CD8-positive, alpha-beta memory T cell (primary cell): ENCODE results near the gene KCNIP1. TPM values are rescaled to one million over a fixed set of nuclear protein-coding genes. Genes with fewer than 3 reads are reported as not detected.

ENCODE experiments used
- CTCF ChIA-PET: fragments of 350-600 bp; sonication (Branson Sonifier 250); formaldehyde crosslinking; loops from one replicate; lab custom pipeline; 2021; ENCODE audit warnings: antibody characterized with exemption; lab: Charles Lee
- POLR2A ChIA-PET: fragments of 350-600 bp; sonication (Branson Sonifier 250); formaldehyde crosslinking; loops from one replicate; lab custom pipeline; 2021; ENCODE audit warnings: antibody characterized with exemption; lab: Charles Lee
- DNase-seq, 5 donors: peaks; one replicate each; pipeline versions ENCODE4 v3.0.0 to v3.0.0-alpha.2; 2020 to 2022; ENCODE audit warnings: mixed read lengths in 1 of 5
- H3K27ac ChIP-seq: one replicate; pipeline ENCODE4 v1.7.0; 2013; ENCODE audit warnings: low read depth, mild to moderate bottlenecking, low read length, moderate library complexity
- H3K27me3 ChIP-seq: 2 replicates; pipeline ENCODE4 v1.7.0; 2013; ENCODE audit warnings: low read length, mild to moderate bottlenecking; ENCODE audit not compliant: insufficient read depth, poor library complexity, severe bottlenecking
- H3K36me3 ChIP-seq: 2 replicates; pipeline ENCODE4 v1.7.0; 2013; ENCODE audit warnings: mild to moderate bottlenecking, low read length, moderate library complexity; ENCODE audit not compliant: insufficient read depth
- H3K4me1 ChIP-seq: 2 replicates; pipeline ENCODE4 v1.7.0; 2013; ENCODE audit warnings: mild to moderate bottlenecking, low read length, moderate library complexity; ENCODE audit not compliant: insufficient read depth
- H3K4me3 ChIP-seq: 2 replicates; pipeline ENCODE4 v1.7.0; 2013; ENCODE audit warnings: mild to moderate bottlenecking, low read length
- H3K9me3 ChIP-seq: 2 replicates; pipeline ENCODE4 v1.7.0; 2013; ENCODE audit warnings: mild to moderate bottlenecking, low read length
- H3K27ac Mint-ChIP-seq, 8 donors: one replicate each; pipeline ENCODE4 v1.8.0; 2020 to 2021; ENCODE audit warnings: mixed read lengths in 8 of 8, mild to moderate bottlenecking in 6 of 8, inconsistent platforms in 3 of 8, moderate library complexity in 3 of 8
- H3K27me3 Mint-ChIP-seq, 2 donors: one replicate each; pipeline ENCODE4 v1.8.0; 2020 to 2021; ENCODE audit warnings: mixed read lengths in 2 of 2, mild to moderate bottlenecking in 1 of 2, moderate library complexity in 1 of 2
- H3K36me3 Mint-ChIP-seq, 3 donors: one replicate each; pipeline ENCODE4 v1.8.0; 2020 to 2021; ENCODE audit warnings: mixed read lengths in 3 of 3, inconsistent platforms in 1 of 3, mild to moderate bottlenecking in 1 of 3
- H3K4me1 Mint-ChIP-seq, 3 donors: one replicate each; pipeline ENCODE4 v1.8.0; 2020 to 2021; ENCODE audit warnings: mixed read lengths in 3 of 3, inconsistent platforms in 1 of 3, mild to moderate bottlenecking in 1 of 3
- H3K4me3 Mint-ChIP-seq, 7 donors: one replicate each; pipeline ENCODE4 v1.8.0; 2020 to 2021; ENCODE audit warnings: mixed read lengths in 7 of 7, mild to moderate bottlenecking in 6 of 7, moderate library complexity in 4 of 7, inconsistent platforms in 2 of 7
- H3K9me3 Mint-ChIP-seq, 5 donors: one replicate each; pipeline ENCODE4 v1.8.0; 2020 to 2022; ENCODE audit warnings: mixed read lengths in 5 of 5, mild to moderate bottlenecking in 3 of 5, moderate library complexity in 2 of 5, inconsistent platforms in 1 of 5
- polyA plus RNA-seq: library from polyadenylated mRNA; unstranded; fragments of 300-500 nt; fragmentation: Illumina TruSeq; gene quantifications from one replicate; pipeline ENCODE4 v1.2.3, GENCODE V29; 2021
- total RNA-seq, 2 experiments: library from RNA; stranded (reverse); gene quantifications; one replicate each; pipeline ENCODE4 v1.2.3, GENCODE V29; 2021

Gene KCNIP1
- total and polyA plus RNA-seq, 3 experiments from 2014 or later: not detected

GRCh38 chr5:170525470-170526211 lies 21.8 kb downstream of the KCNIP1 start:
- H3K36me3 Mint-ChIP-seq: no peaks in the 10 kb centered on the region
- H3K9me3 Mint-ChIP-seq: no peaks in the 10 kb centered on the region
- Histone ChIP-seq H3K9me3 (no peaks in the 10 kb centered on the region), H3K27me3 (no peaks in the 10 kb centered on the region), H3K27ac (no peak overlapping the region), H3K36me3 (no peaks in the 10 kb centered on the region), H3K4me1 (no peaks in the 10 kb centered on the region), H3K4me3 (no peak overlapping the region)
- no peak overlapping the region for H3K4me3 Mint-ChIP-seq
- DNase-seq: no peak
- CTCF ChIA-PET: no interaction called here
- POLR2A ChIA-PET: no interaction called here
- H3K27ac Mint-ChIP-seq: no peak overlapping the region
- peaks cover 4 to 33% of the 10 kb centered on the region in 2 donors for H3K27me3 Mint-ChIP-seq
- H3K4me1 Mint-ChIP-seq: no peaks in the 10 kb centered on the region

GRCh38 chr5:170527991-170528390 lies 24.2 kb downstream of the KCNIP1 start:
- no peak overlapping the region for H3K27ac ChIP-seq
- no peak overlapping the region for H3K4me3 Mint-ChIP-seq

GRCh38 chr5:170528976-170529375 lies 25.2 kb downstream of the KCNIP1 start:
- no peaks in the 10 kb centered on the region for H3K4me1 ChIP-seq
- DNase-seq: no peak
- H3K9me3 ChIP-seq: no peaks in the 10 kb centered on the region
- H3K4me3 ChIP-seq: no peak overlapping the region
- H3K9me3 Mint-ChIP-seq: no peaks in the 10 kb centered on the region
- CTCF ChIA-PET: interaction anchor here (1.4 kb wide), 1 partner anchor 17 kb away, joined by 3 read pairs; no protein-coding TSS in a partner anchor
- H3K27me3 Mint-ChIP-seq: peaks cover 0 to 48% of the 10 kb centered on the region in 2 donors
- H3K27me3 ChIP-seq: no peaks in the 10 kb centered on the region
- POLR2A ChIA-PET: no interaction called here
- no peaks in the 10 kb centered on the region for H3K36me3 ChIP-seq
- H3K4me3 Mint-ChIP-seq: no peak overlapping the region
- H3K4me1 Mint-ChIP-seq: no peaks in the 10 kb centered on the region
- no peak overlapping the region for H3K27ac Mint-ChIP-seq
- H3K36me3 Mint-ChIP-seq: no peaks in the 10 kb centered on the region
- H3K27ac ChIP-seq: no peak overlapping the region

More at GRCh38 chr5:170527991-170528390, 24.2 kb downstream of the KCNIP1 start:
- peaks cover 0 to 53% of the 10 kb centered on the region in 2 donors for H3K27me3 Mint-ChIP-seq
- ChIA-PET CTCF (no interaction called here), POLR2A (no interaction called here)
- no peak overlapping the region for H3K27ac Mint-ChIP-seq
- no peaks in the 10 kb centered on the region for H3K36me3 ChIP-seq
- no peak for DNase-seq
- H3K9me3 ChIP-seq: no peaks in the 10 kb centered on the region
- H3K4me3 ChIP-seq: no peak overlapping the region
- no peaks in the 10 kb centered on the region for H3K36me3 Mint-ChIP-seq
- no peaks in the 10 kb centered on the region for H3K4me1 Mint-ChIP-seq
- H3K27me3 ChIP-seq: no peaks in the 10 kb centered on the region
- H3K9me3 Mint-ChIP-seq: no peaks in the 10 kb centered on the region
- no peaks in the 10 kb centered on the region for H3K4me1 ChIP-seq

GRCh38 chr5:170532935-170533334 lies 29.1 kb downstream of the KCNIP1 start:
- Histone ChIP-seq H3K27ac (no peak overlapping the region), H3K9me3 (no peaks in the 10 kb centered on the region), H3K36me3 (no peaks in the 10 kb centered on the region), H3K27me3 (no peaks in the 10 kb centered on the region), H3K4me1 (no peaks in the 10 kb centered on the region), H3K4me3 (no peak overlapping the region)
- CTCF ChIA-PET: interaction anchor here (0.6 kb wide), 1 partner anchor 105 kb away, joined by 3 read pairs; no protein-coding TSS in a partner anchor
- no peaks in the 10 kb centered on the region for H3K9me3 Mint-ChIP-seq
- H3K27me3 Mint-ChIP-seq: peaks cover 5 to 39% of the 10 kb centered on the region in 2 donors
- no peaks in the 10 kb centered on the region for H3K36me3 Mint-ChIP-seq
- POLR2A ChIA-PET: no interaction called here
- no peaks in the 10 kb centered on the region for H3K4me1 Mint-ChIP-seq
- H3K27ac Mint-ChIP-seq: no peak overlapping the region
- no peak for DNase-seq
- H3K4me3 Mint-ChIP-seq: no peak overlapping the region

GRCh38 chr5:170533383-170533782 lies 29.6 kb downstream of the KCNIP1 start:
- Mint-ChIP-seq H3K9me3 (no peaks in the 10 kb centered on the region), H3K27ac (no peak overlapping the region), H3K36me3 (no peaks in the 10 kb centered on the region), H3K27me3 (peaks cover 5 to 37% of the 10 kb centered on the region in 2 donors), H3K4me3 (no peak overlapping the region), H3K4me1 (no peaks in the 10 kb centered on the region)
- Histone ChIP-seq H3K36me3 (no peaks in the 10 kb centered on the region), H3K9me3 (no peaks in the 10 kb centered on the region), H3K27me3 (no peaks in the 10 kb centered on the region), H3K27ac (no peak overlapping the region), H3K4me3 (no peak overlapping the region), H3K4me1 (no peaks in the 10 kb centered on the region)
- CTCF ChIA-PET: no interaction called here
- DNase-seq: no peak
- POLR2A ChIA-PET: no interaction called here

GRCh38 chr5:170534177-170534576 lies 30.4 kb downstream of the KCNIP1 start:
- H3K4me3 Mint-ChIP-seq: no peak overlapping the region
- Histone ChIP-seq H3K36me3 (no peaks in the 10 kb centered on the region), H3K4me1 (no peaks in the 10 kb centered on the region), H3K4me3 (no peak overlapping the region), H3K27me3 (no peaks in the 10 kb centered on the region), H3K27ac (no peak overlapping the region), H3K9me3 (no peaks in the 10 kb centered on the region)
- no peak overlapping the region for H3K27ac Mint-ChIP-seq
- H3K27me3 Mint-ChIP-seq: peaks cover 5 to 43% of the 10 kb centered on the region in 2 donors
- POLR2A ChIA-PET: no interaction called here
- CTCF ChIA-PET: no interaction called here
- no peak for DNase-seq
- H3K9me3 Mint-ChIP-seq: no peaks in the 10 kb centered on the region
- H3K4me1 Mint-ChIP-seq: no peaks in the 10 kb centered on the region
- no peaks in the 10 kb centered on the region for H3K36me3 Mint-ChIP-seq

- no peak for DNase-seq
- Mint-ChIP-seq H3K27me3 (peaks cover 5 to 43% of the 10 kb centered on the region in 2 donors), H3K36me3 (no peaks in the 10 kb centered on the region), H3K4me1 (no peaks in the 10 kb centered on the region), H3K4me3 (no peak overlapping the region), H3K9me3 (no peaks in the 10 kb centered on the region), H3K27ac (no peak overlapping the region)
- no peaks in the 10 kb centered on the region for H3K27me3 ChIP-seq
- H3K36me3 ChIP-seq: no peaks in the 10 kb centered on the region
- POLR2A ChIA-PET: no interaction called here
- no peaks in the 10 kb centered on the region for H3K9me3 ChIP-seq
- CTCF ChIA-PET: no interaction called here
- H3K4me1 ChIP-seq: no peaks in the 10 kb centered on the region
- no peak overlapping the region for H3K4me3 ChIP-seq
- H3K27ac ChIP-seq: no peak overlapping the region
Measured at GRCh38 chr5:170534941-170535340, 31.1 kb downstream of the KCNIP1 start.

- no peaks in the 10 kb centered on the region for H3K27me3 ChIP-seq
- H3K9me3 ChIP-seq: no peaks in the 10 kb centered on the region
- no peaks in the 10 kb centered on the region for H3K4me1 Mint-ChIP-seq
- POLR2A ChIA-PET: no interaction called here
- H3K36me3 ChIP-seq: no peaks in the 10 kb centered on the region
- H3K27ac Mint-ChIP-seq: no peak overlapping the region
- DNase-seq: no peak
- CTCF ChIA-PET: no interaction called here
- H3K4me3 ChIP-seq: no peak overlapping the region
- no peaks in the 10 kb centered on the region for H3K9me3 Mint-ChIP-seq
- no peak overlapping the region for H3K27ac ChIP-seq
- H3K4me1 ChIP-seq: no peaks in the 10 kb centered on the region
- H3K4me3 Mint-ChIP-seq: no peak overlapping the region
- H3K27me3 Mint-ChIP-seq: peaks cover 5 to 35% of the 10 kb centered on the region in 2 donors
- H3K36me3 Mint-ChIP-seq: no peaks in the 10 kb centered on the region
Measured at GRCh38 chr5:170536525-170536924, 32.7 kb downstream of the KCNIP1 start.
